ENCODE results near the gene SLC44A4.
"Not testable (repeated sequence)": the region's sequence is repeated elsewhere in the genome, so short reads cannot be mapped to it uniquely, and the experiment has no call there.

SLC44A4 gene

GRCh38 chr6:31907158-31907813 is 28.5 kb upstream of the SLC44A4 start:
- TF ChIP-seq CTCF (IDR thresholded peaks at IDR 0.05; ENCODE audit: low read depth, low read length) = no peak
- peak; percentile 85 to 96 for DNase-seq (ENCODE audit: low read depth in 2 of 2)

GRCh38 chr6:31906727-31907126 is 27.9 kb upstream of the SLC44A4 start:
- H3K4me3 ChIP-seq (replicated peaks in 1 of 2; ENCODE audit: low read depth in 2 of 2, low read length in 2 of 2) = not testable (repeated sequence)

More at GRCh38 chr6:31907158-31907813, 28.5 kb upstream of the SLC44A4 start:
- H3K4me3 ChIP-seq (replicated peaks in 1 of 2; ENCODE audit: low read depth in 2 of 2, low read length in 2 of 2) = no peak overlapping the region

GRCh38 chr6:31906122-31906521 is 27.3 kb upstream of the SLC44A4 start:
- no peak for TF ChIP-seq CTCF (IDR thresholded peaks at IDR 0.05; ENCODE audit: low read depth, low read length)
- no peak overlapping the region for H3K4me3 ChIP-seq (replicated peaks in 1 of 2; ENCODE audit: low read depth in 2 of 2, low read length in 2 of 2)
- DNase-seq (ENCODE audit: low read depth in 2 of 2) = no peak

More at GRCh38 chr6:31906727-31907126, 27.9 kb upstream of the SLC44A4 start:
- DNase-seq (ENCODE audit: low read depth in 2 of 2) = not testable (repeated sequence)

- H3K4me3 ChIP-seq (replicated peaks in 1 of 2; ENCODE audit: low read depth in 2 of 2, low read length in 2 of 2) = no peak overlapping the region
- no peak for TF ChIP-seq CTCF (IDR thresholded peaks at IDR 0.05; ENCODE audit: low read depth, low read length)
- no peak for DNase-seq (ENCODE audit: low read depth in 2 of 2)
Observed at GRCh38 chr6:31905041-31905440, 26.2 kb upstream of the SLC44A4 start.

- no peak for TF ChIP-seq CTCF (IDR thresholded peaks at IDR 0.05; ENCODE audit: low read depth, low read length)
- DNase-seq (ENCODE audit: low read depth in 2 of 2) = peak in 1 of 2 donors; percentile 61
- no peak overlapping the region for H3K4me3 ChIP-seq (replicated peaks in 1 of 2; ENCODE audit: low read depth in 2 of 2, low read length in 2 of 2)
Observed at GRCh38 chr6:31903957-31904356, 25.2 kb upstream of the SLC44A4 start.

GRCh38 chr6:31901953-31902643 is 23.3 kb upstream of the SLC44A4 start, which contains the start of gene ZBTB12:
Gene ZBTB12 (minus strand): TSS chr6:31902086. CDS start chr6:31901305, 781 bp downstream.
- TF ChIP-seq CTCF (IDR thresholded peaks at IDR 0.05; ENCODE audit: low read depth, low read length) = no peak
- DNase-seq (ENCODE audit: low read depth in 2 of 2) = peak; percentile 94 to 97

GRCh38 chr6:31901415-31901952 is 22.7 kb upstream of the SLC44A4 start:
- TF ChIP-seq CTCF (IDR thresholded peaks at IDR 0.05; ENCODE audit: low read depth, low read length) = no peak
- peak overlapping the region; percentile 59 to 61 for H3K4me3 ChIP-seq (replicated peaks in 1 of 2; ENCODE audit: low read depth in 2 of 2, low read length in 2 of 2)
- peak; percentile 45 to 59 for DNase-seq (ENCODE audit: low read depth in 2 of 2)

More at GRCh38 chr6:31901953-31902643, 23.3 kb upstream of the SLC44A4 start, which contains the start of gene ZBTB12:
- H3K4me3 ChIP-seq (replicated peaks in 1 of 2; ENCODE audit: low read depth in 2 of 2, low read length in 2 of 2) = peak within 1 kb of the TSS; percentile 59 to 61

Data from cardiac fibroblast (primary cell).